ENCODE results near the gene ABCD2.
"Not testable (repeated sequence)": the region's sequence is repeated elsewhere in the genome, so short reads cannot be mapped to it uniquely, and the experiment has no call there.

ABCD2 gene

DNA sequence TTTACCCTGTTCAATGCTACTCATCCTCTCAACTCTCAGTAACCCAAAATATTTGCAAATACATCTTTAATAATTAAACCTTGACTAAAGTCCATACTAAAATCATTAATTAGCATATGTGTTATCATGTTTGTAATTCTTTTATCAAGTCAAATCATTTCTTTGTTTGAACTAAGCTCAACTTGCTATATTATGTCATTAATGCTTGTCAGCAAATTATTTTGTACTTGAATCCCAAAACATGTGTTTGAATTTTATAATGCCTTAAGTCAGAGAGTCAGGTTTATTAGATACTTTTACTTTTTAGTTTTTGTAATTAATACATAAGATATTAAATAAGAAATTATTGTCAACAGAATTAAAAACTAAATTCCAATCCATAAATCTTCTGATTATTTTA is 16.5 kb downstream of the ABCD2 start:
- no peak for DNase-seq (ENCODE audit: low read depth)
- TF ChIP-seq, protein P1, sequence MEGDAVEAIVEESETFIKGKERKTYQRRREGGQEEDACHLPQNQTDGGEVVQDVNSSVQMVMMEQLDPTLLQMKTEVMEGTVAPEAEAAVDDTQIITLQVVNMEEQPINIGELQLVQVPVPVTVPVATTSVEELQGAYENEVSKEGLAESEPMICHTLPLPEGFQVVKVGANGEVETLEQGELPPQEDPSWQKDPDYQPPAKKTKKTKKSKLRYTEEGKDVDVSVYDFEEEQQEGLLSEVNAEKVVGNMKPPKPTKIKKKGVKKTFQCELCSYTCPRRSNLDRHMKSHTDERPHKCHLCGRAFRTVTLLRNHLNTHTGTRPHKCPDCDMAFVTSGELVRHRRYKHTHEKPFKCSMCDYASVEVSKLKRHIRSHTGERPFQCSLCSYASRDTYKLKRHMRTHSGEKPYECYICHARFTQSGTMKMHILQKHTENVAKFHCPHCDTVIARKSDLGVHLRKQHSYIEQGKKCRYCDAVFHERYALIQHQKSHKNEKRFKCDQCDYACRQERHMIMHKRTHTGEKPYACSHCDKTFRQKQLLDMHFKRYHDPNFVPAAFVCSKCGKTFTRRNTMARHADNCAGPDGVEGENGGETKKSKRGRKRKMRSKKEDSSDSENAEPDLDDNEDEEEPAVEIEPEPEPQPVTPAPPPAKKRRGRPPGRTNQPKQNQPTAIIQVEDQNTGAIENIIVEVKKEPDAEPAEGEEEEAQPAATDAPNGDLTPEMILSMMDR (conservative IDR thresholded peaks at IDR 0.05; ENCODE audit: low read length): no peak
- H3K4me3 ChIP-seq (ENCODE audit: low read length): no peak overlapping the region

DNA sequence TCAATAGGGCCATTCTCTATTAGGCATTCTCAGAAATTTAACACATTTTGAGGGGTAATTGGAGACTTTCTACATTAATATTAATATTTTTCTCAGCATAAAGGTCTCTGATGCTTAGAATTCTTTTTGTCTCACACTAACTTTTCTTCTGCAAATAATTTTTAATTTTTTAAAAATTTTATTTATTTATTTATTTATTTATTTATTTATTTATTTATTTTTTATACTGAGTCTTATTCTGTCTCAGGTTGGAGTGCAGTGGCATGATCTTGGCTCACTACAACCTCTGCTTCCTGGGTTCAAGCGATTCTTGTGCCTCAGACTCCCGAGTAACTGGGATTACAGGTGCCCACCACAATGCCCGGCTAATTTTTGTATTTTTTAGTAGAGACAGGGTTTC is 17.7 kb downstream of the ABCD2 start:
- not testable (repeated sequence) for DNase-seq (ENCODE audit: low read depth); H3K4me3 ChIP-seq (ENCODE audit: low read length)

DNA sequence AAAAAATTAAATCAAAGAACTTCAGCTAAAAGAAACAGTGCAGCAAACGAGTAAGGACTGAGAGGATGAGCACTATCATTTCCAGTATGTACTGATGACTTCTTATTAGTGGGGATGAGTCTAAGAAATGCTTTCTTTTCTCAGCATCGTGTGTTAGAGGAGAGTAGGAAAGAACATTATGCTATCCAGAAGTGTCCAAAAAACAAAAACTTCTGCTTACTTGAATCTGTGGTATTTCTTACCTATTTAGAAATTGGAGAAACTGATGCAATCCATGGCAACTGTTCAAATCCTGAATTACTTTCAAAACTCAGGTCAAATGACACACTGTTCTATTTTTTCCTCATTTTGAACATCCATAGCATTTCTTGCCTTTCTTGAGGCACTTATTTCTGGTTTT is 23.7 kb downstream of the ABCD2 start:
- TF ChIP-seq, protein P1 (conservative IDR thresholded peaks at IDR 0.05; ENCODE audit: low read length): no peak
- no peak for DNase-seq (ENCODE audit: low read depth)
- no peak overlapping the region for H3K4me3 ChIP-seq (ENCODE audit: low read length)

DNA sequence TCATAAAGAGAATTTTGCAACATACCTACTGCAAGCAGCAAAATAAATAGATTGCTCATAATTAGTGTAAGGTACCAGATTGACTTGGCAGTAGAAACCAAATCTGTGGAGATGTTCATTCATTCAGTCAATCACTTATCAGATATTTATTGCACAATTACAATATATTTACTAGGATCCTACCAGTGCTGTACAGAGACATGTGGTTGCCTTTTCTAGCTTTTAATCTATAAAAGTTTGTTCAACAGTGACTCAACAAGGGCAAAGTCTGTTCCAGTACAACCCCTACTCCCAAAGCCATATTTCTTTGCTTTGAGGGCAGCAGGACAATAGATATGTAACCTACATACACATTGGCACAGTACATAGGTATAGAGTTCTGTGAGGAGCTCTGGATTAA is 27.3 kb downstream of the ABCD2 start:
- no peak overlapping the region for H3K4me3 ChIP-seq (ENCODE audit: low read length)
- no peak for DNase-seq (ENCODE audit: low read depth)
- TF ChIP-seq, protein P1 (conservative IDR thresholded peaks at IDR 0.05; ENCODE audit: low read length): no peak

DNA sequence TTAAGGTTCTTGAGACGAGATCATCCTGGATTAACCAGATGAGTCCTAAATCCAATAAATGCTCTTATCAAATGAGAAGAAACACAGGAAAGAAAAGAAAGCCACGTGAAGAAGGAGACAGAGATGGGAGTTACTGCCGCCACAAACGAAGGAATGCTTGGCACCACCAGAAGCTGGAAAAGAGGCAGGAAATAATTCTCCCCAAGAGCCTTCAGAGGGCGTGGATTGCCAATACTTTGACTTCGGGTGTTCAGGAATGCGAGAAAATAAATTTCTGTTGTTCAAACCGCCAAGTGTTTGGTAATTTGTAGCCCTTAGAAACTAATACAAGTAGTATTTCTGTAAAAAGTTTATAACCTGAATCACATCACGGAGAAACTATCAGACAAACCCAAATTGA is 31.3 kb downstream of the ABCD2 start:
- TF ChIP-seq, protein P1 (conservative IDR thresholded peaks at IDR 0.05; ENCODE audit: low read length): no peak
- H3K4me3 ChIP-seq (ENCODE audit: low read length): no peak overlapping the region
- DNase-seq (ENCODE audit: low read depth): peak; percentile 4

DNA sequence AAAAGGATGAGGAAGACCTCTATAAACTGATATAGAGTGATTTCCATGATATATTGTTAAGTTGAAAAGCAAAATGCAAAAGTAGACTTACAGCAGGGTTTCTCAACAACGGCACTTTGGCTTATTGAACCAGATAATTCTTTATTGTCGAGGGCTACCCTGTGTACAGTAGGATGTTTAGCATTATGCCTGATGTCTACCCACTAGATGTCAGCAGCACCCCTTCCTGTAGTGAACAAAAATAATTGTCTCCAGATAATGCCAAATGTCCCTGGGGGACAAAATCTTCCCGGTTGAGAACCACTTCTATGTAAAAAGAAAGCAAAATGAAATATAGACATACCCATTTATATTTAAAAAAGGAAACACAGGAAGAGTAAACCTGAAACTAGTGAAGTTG is 32.4 kb downstream of the ABCD2 start:
- no peak overlapping the region for H3K4me3 ChIP-seq (ENCODE audit: low read length)
- TF ChIP-seq, protein P1 (conservative IDR thresholded peaks at IDR 0.05; ENCODE audit: low read length): no peak
- peak; percentile 1 for DNase-seq (ENCODE audit: low read depth)

DNA sequence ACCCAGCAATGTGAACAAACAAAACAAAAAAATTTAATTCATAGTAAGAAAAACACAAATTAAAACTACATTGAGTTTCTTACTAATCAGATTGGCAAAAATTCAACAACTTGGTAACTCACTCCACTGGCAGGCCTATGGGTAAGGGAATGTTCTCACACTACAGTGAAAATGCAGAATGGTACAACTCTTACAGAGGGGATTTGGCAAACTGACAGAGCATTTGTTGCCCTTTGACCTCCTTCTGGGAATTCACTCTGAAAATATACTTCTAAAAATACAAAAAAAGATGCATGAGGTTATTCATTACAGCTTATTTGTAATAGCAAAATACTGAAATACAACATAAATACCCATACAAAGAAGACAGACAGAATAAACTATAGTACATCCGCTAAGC is 32.8 kb downstream of the ABCD2 start:
- TF ChIP-seq, protein P1 (conservative IDR thresholded peaks at IDR 0.05; ENCODE audit: low read length): no peak
- no peak overlapping the region for H3K4me3 ChIP-seq (ENCODE audit: low read length)
- no peak for DNase-seq (ENCODE audit: low read depth)

DNA sequence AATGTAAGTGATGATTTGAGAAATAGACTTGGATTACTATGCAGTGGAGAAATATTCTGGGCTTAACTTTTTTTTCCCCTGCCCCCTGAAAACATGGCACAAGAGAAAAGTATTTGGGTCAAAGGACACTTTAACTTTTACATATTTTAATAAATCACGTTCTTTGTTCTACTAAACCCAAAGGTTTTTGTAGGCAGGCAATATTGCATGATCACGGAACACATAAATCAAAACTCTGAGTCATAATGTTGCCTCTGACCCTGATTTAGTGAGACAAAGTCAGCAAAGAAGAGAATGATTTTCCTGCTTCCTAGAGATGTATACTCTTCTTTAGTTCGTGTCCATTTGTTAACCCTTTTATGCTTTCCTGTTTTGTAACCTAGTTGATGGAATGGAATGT is 38.0 kb downstream of the ABCD2 start:
- TF ChIP-seq, protein P1 (conservative IDR thresholded peaks at IDR 0.05; ENCODE audit: low read length): no peak
- no peak overlapping the region for H3K4me3 ChIP-seq (ENCODE audit: low read length)
- no peak for DNase-seq (ENCODE audit: low read depth)

Data from AG10803 (cell line).